ENCODE data around the gene GPR63. TPM values are rescaled to one million over a fixed set of nuclear protein-coding genes. Genes with fewer than 3 reads are reported as not detected.

GPR63 gene, protein sequence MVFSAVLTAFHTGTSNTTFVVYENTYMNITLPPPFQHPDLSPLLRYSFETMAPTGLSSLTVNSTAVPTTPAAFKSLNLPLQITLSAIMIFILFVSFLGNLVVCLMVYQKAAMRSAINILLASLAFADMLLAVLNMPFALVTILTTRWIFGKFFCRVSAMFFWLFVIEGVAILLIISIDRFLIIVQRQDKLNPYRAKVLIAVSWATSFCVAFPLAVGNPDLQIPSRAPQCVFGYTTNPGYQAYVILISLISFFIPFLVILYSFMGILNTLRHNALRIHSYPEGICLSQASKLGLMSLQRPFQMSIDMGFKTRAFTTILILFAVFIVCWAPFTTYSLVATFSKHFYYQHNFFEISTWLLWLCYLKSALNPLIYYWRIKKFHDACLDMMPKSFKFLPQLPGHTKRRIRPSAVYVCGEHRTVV
- total RNA-seq (2011; cell fraction: chromatin; rRNA removed; ENCODE audit: low replicate concordance) = 4.7 and 10.4 TPM in 2 replicates
- total RNA-seq (2011; cell fraction: nucleolus; rRNA removed) = 2.8 and 3.4 TPM in 2 replicates
- total RNA-seq (2011; cell fraction: nucleoplasm; rRNA removed) = 10.4 and 17.1 TPM in 2 replicates
- total RNA-seq (2014; rRNA removed) = 1.6 and 2.3 TPM in 2 replicates
- 4.4 and 4.7 TPM in 2 replicates for total RNA-seq (2014; rRNA removed; fragmentation: Illumina TruSeq; extraction: Trizol)
- total RNA-seq (2015; rRNA removed; fragmentation: Illumina TruSeq; extraction: Trizol) = 2.9 and 3.4 TPM in 2 replicates
- total RNA-seq (2021) = 3.6 and 3.7 TPM in 2 replicates
- polyA plus RNA-seq (2011; rRNA removed) = 4.5 and 4.7 TPM in 2 replicates
- polyA plus RNA-seq (2011; cell fraction: cytosol; rRNA removed) = 2.4 and 4.2 TPM in 2 replicates
- polyA plus RNA-seq (2011; cell fraction: nucleus; rRNA removed) = 6.6 and 6.7 TPM in 2 replicates
- polyA plus RNA-seq (2012) = 1.9 and 2.2 TPM in 2 replicates
- polyA plus RNA-seq (2014; fragmentation: Illumina TruSeq; extraction: Trizol) = 3.7 and 5.1 TPM in 2 replicates
- 1 to 10 TPM; 2.1 to 2.5 TPM for polyA plus RNA-seq (2014; fragmentation: Nextera tagmentation; extraction: Ambion mirVana)
- polyA plus RNA-seq (2014; rRNA removed) = 3.7 and 4.3 TPM in 2 replicates
- 4.4 and 5.5 TPM in 2 replicates for polyA minus RNA-seq (2011; rRNA and poly(A)+ RNA removed)
- polyA minus RNA-seq (2011; cell fraction: cytosol; rRNA and poly(A)+ RNA removed) = 2.6 and 3.4 TPM in 2 replicates
- 3.1 and 3.8 TPM in 2 replicates for polyA minus RNA-seq (2011; cell fraction: nucleus; rRNA and poly(A)+ RNA removed)
- Bru-seq, nascent RNA = percentile 77 among the genes with signal in this experiment
- BruChase-seq, experiment 1, labeled RNA remaining after a 2-hour chase = percentile 75 among the genes with signal in this experiment
- percentile 71 among the genes with signal in this experiment for BruChase-seq, experiment 2, labeled RNA remaining after a 6-hour chase
- long read RNA-seq, experiment 1, full-length matches to known transcripts = 11 of 17 reads
- long read RNA-seq, experiment 1, partial matches to known transcripts = 0 of 17 reads
- long read RNA-seq, experiment 1, other reads (novel, unspliced or antisense) = 6 of 17 reads
- long read RNA-seq, experiment 2, partial matches to known transcripts = 1 of 5 reads
- long read RNA-seq, experiment 2, other reads (novel, unspliced or antisense) = 4 of 5 reads
- long read RNA-seq, experiment 3, full-length matches to known transcripts = 1 of 3 reads
- long read RNA-seq, experiment 3, partial matches to known transcripts = 0 of 3 reads
- long read RNA-seq, experiment 3, other reads (novel, unspliced or antisense) = 2 of 3 reads

DNA sequence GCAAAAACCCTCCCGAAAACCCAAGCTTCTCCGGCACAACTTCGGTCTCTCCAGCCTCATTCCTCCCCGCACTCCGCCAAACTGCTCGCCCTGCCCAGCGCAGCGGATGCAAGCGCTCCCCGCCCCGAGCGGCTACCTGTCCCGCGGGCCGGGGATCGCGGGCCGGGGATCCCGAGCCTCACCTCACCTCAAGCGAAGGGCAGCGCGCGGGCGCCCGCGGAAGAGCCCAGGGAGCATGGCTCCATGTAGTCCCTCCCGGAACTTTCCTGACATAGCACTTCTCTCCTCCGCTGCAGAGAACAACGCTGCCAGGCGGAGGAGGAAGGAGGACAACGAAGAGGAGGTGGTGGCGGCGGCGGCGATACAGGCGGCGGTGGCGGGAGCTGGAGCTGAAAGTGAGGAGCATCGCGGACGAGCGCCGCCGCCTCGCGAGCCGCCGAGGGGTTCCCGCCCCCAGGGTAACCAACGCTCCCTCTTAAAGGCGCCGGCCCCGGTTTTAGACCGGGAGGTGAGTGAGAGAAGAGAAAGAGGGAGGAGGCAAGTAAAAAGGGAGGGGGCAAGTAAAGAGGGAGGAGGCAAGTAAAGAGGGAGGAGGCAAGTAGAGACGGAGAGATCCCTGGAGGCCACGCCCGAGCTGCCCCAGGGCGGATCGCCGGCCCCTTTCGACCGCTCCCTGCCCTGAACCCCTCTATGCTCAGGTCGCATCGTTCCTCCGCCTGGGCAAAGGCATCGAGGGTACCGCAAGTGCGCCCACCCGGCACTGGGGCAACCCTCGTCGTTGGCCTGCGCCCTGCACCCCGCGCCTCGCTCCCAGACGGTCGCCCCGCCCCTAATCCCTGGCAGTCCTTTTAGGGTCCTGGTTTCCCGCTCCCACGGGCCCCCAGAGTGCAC lies at the start of gene GPR63:
Gene GPR63, minus strand, starts transcription at position 397 of the 891 bp plus-strand sequence. CDS start 37,746 bp downstream, outside the sequence.
- 1% methylated on average over 29 of the region's 80 CpGs for WGBS (ENCODE audit: insufficient coverage, low coverage, missing lambda C conversion rate)
- Histone ChIP-seq H3K27ac (ENCODE audit: extremely low read depth, low read depth, low read length) (peak within 1 kb of the TSS; percentile 51), H3K27me3 (ENCODE audit: control insufficient read depth in 2 of 2, insufficient read depth in 2 of 2, low read length in 2 of 2) (peaks cover 0 to 9% of the 10 kb centered on the region in 2 experiments; a peak in 2 of 5 replicates), H3K36me3 (ENCODE audit: control insufficient read depth, insufficient read depth, low read length) (peaks cover 5% of the 10 kb centered on the region; the same call in 1 of the 3 replicates), H2AFZ (ENCODE audit: low read depth, low read length) (peak within 1 kb of the TSS; percentile 95), H3K9me1 (ENCODE audit: control insufficient read depth, insufficient read depth, low read length) (no peaks in the 10 kb centered on the region), H3K79me2 (ENCODE audit: control insufficient read depth, insufficient read depth, low read length) (peaks cover 37% of the 10 kb centered on the region), H4K20me1 (replicated peaks; ENCODE audit: control insufficient read depth, insufficient read depth, low read length) (no peaks in the 10 kb centered on the region), H3K4me3 (peak within 1 kb of the TSS; percentile 93), H3K9ac (ENCODE audit: insufficient read depth in 1 of 2, low read depth in 2 of 2, low read length in 2 of 2) (peak within 1 kb of the TSS; percentile 73 to 95), H3K4me2 (ENCODE audit: insufficient read depth, low read length) (peak within 1 kb of the TSS; percentile 90), H3K9me3 (replicated peaks; ENCODE audit: control insufficient read depth, insufficient read depth, low read depth, low read length) (no peaks in the 10 kb centered on the region), H3K4me1 (replicated peaks in 1 of 2; ENCODE audit: control insufficient read depth in 2 of 2, insufficient read depth in 2 of 2, low read length in 2 of 2) (peaks cover 4 to 7% of the 10 kb centered on the region in 2 experiments; a peak in 4 of 5 replicates)
- CTCF ChIA-PET (ENCODE audit: low intra/inter-chr PET ratio) = no interaction called here
- in situ Hi-C loops (cut with MboI) = no loop called here
- DNase-seq (ENCODE audit: extremely low read depth in 1 of 4, low spot score in 3 of 4) = peak; percentile 90 to 93 (median 91)
- peak; percentile 94 for ATAC-seq
- intact Hi-C loops (cut with micrococcal nuclease) = loop anchor here (2.0 kb wide), 2 partner anchors 59 to 89 kb away; partner anchors contain the start of gene NDUFAF4
- peak; percentile 6 for FAIRE-seq
- no TSS peak for BruUV-seq (replicated peaks)
- POLR2A ChIA-PET = interaction anchor here (0.7 kb wide), 1 partner anchor 144 kb away, joined by 3 read pairs; no protein-coding TSS in a partner anchor
- TF ChIP-seq, protein P1, sequence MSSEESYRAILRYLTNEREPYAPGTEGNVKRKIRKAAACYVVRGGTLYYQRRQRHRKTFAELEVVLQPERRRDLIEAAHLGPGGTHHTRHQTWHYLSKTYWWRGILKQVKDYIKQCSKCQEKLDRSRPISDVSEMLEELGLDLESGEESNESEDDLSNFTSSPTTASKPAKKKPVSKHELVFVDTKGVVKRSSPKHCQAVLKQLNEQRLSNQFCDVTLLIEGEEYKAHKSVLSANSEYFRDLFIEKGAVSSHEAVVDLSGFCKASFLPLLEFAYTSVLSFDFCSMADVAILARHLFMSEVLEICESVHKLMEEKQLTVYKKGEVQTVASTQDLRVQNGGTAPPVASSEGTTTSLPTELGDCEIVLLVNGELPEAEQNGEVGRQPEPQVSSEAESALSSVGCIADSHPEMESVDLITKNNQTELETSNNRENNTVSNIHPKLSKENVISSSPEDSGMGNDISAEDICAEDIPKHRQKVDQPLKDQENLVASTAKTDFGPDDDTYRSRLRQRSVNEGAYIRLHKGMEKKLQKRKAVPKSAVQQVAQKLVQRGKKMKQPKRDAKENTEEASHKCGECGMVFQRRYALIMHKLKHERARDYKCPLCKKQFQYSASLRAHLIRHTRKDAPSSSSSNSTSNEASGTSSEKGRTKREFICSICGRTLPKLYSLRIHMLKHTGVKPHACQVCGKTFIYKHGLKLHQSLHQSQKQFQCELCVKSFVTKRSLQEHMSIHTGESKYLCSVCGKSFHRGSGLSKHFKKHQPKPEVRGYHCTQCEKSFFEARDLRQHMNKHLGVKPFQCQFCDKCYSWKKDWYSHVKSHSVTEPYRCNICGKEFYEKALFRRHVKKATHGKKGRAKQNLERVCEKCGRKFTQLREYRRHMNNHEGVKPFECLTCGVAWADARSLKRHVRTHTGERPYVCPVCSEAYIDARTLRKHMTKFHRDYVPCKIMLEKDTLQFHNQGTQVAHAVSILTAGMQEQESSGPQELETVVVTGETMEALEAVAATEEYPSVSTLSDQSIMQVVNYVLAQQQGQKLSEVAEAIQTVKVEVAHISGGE (CRISPR knock-in tag; IDR thresholded peaks at IDR 0.05) = peak in 1 of 3 experiments; percentile 32; a peak in 1 of 6 replicates
- TF ChIP-seq, protein P2, sequence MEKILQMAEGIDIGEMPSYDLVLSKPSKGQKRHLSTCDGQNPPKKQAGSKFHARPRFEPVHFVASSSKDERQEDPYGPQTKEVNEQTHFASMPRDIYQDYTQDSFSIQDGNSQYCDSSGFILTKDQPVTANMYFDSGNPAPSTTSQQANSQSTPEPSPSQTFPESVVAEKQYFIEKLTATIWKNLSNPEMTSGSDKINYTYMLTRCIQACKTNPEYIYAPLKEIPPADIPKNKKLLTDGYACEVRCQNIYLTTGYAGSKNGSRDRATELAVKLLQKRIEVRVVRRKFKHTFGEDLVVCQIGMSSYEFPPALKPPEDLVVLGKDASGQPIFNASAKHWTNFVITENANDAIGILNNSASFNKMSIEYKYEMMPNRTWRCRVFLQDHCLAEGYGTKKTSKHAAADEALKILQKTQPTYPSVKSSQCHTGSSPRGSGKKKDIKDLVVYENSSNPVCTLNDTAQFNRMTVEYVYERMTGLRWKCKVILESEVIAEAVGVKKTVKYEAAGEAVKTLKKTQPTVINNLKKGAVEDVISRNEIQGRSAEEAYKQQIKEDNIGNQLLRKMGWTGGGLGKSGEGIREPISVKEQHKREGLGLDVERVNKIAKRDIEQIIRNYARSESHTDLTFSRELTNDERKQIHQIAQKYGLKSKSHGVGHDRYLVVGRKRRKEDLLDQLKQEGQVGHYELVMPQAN (IDR thresholded peaks at IDR 0.05; ENCODE audit: borderline replicate concordance) = peak; percentile 28; the same call in 1 of the 2 replicates
- TF ChIP-seq C11orf30 (IDR thresholded peaks at IDR 0.05; ENCODE audit: low read depth) = peak; percentile 49; the same call in 1 of the 2 replicates
- peak; percentile 51 for TF ChIP-seq HMGN3 (IDR thresholded peaks at IDR 0.05; ENCODE audit: borderline replicate concordance, extremely low read depth, insufficient read length, low read depth, low read length)
- TF ChIP-seq RB1 (IDR thresholded peaks at IDR 0.05; ENCODE audit: low read depth) = 0 out of 2 replicates have a peak, but pooled peaks have one; percentile 26

All from K562 (cell line).